ENCODE measurements around the gene MEF2D.

MEF2D gene

GRCh38 chr1:156499194-156499841 lies 1.3 kb downstream of the MEF2D start:
- no peak for DNase-seq

- DNase-seq, result no peak
Measured at GRCh38 chr1:156498432-156499193, 2.0 kb downstream of the MEF2D start.

GRCh38 chr1:156497743-156498431 lies 2.7 kb downstream of the MEF2D start:
- DNase-seq, result no peak

- no peak for DNase-seq
Measured at GRCh38 chr1:156497078-156497742, 3.4 kb downstream of the MEF2D start.

GRCh38 chr1:156496211-156496761 lies 4.3 kb downstream of the MEF2D start:
- DNase-seq, result no peak

GRCh38 chr1:156495401-156496140 lies 5.0 kb downstream of the MEF2D start:
- DNase-seq, result no peak

- DNase-seq, result no peak
Measured at GRCh38 chr1:156494309-156494895, 6.2 kb downstream of the MEF2D start.

GRCh38 chr1:156493742-156494141 lies 6.8 kb downstream of the MEF2D start:
- no peak for DNase-seq

- no peak for DNase-seq
Measured at GRCh38 chr1:156493154-156493631, 7.4 kb downstream of the MEF2D start.

- no peak for DNase-seq
Measured at GRCh38 chr1:156492591-156493080, 7.9 kb downstream of the MEF2D start.

- no peak for DNase-seq
Measured at GRCh38 chr1:156492013-156492590, 8.5 kb downstream of the MEF2D start.

GRCh38 chr1:156491151-156491949 lies 9.2 kb downstream of the MEF2D start:
- DNase-seq, result peak; percentile 64

- DNase-seq, result no peak
Measured at GRCh38 chr1:156490401-156491032, 10.1 kb downstream of the MEF2D start.

GRCh38 chr1:156489935-156490293 lies 10.7 kb downstream of the MEF2D start:
- no peak for DNase-seq

- DNase-seq, result no peak
Measured at GRCh38 chr1:156489166-156489934, 11.2 kb downstream of the MEF2D start.

- no peak for DNase-seq
Measured at GRCh38 chr1:156488566-156489165, 11.9 kb downstream of the MEF2D start.

GRCh38 chr1:156487862-156488261 lies 12.7 kb downstream of the MEF2D start:
- DNase-seq, result no peak

Measured in NCI-H1048 (cell line).